HG03280 (cell line): ENCODE results near the gene FAM107B.
"Not testable (repeated sequence)": the region's sequence is repeated elsewhere in the genome, so short reads cannot be mapped to it uniquely, and the experiment has no call there.

ENCODE experiments used
- ATAC-seq: cut with Tn5 transposase; IDR thresholded peaks from one replicate; pipeline ENCODE4 v1.9.1; 2021; ENCODE audit warnings: mild to moderate bottlenecking, moderate library complexity; ENCODE audit not compliant: unreplicated experiment

FAM107B gene

GRCh38 chr10:14774797-14775196 lies at the start of gene FAM107B:
TSS of gene FAM107B (minus strand) at chr10:14774897. CDS start at chr10:14774663, 234 bp downstream.
- no peak for ATAC-seq

DNA sequence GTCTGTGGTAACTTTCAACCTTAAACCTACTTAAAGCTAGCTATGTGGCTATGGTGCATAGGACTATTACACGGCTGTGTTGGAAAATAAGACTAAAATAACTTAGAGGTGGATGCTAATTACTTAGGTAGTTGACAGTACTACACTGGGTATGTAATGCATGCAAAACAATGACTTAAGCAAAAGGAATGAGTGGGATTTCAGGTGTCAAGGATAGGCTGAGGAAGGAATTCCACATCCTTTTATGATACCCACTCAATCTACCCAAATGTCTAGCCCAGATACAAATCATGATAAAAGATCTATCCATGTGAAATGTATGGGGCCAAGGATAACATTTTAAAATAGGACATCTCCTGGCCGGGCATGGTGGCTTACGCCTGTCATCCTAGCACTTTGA lies 49.3 kb upstream of the FAM107B start:
- ATAC-seq = no peak

DNA sequence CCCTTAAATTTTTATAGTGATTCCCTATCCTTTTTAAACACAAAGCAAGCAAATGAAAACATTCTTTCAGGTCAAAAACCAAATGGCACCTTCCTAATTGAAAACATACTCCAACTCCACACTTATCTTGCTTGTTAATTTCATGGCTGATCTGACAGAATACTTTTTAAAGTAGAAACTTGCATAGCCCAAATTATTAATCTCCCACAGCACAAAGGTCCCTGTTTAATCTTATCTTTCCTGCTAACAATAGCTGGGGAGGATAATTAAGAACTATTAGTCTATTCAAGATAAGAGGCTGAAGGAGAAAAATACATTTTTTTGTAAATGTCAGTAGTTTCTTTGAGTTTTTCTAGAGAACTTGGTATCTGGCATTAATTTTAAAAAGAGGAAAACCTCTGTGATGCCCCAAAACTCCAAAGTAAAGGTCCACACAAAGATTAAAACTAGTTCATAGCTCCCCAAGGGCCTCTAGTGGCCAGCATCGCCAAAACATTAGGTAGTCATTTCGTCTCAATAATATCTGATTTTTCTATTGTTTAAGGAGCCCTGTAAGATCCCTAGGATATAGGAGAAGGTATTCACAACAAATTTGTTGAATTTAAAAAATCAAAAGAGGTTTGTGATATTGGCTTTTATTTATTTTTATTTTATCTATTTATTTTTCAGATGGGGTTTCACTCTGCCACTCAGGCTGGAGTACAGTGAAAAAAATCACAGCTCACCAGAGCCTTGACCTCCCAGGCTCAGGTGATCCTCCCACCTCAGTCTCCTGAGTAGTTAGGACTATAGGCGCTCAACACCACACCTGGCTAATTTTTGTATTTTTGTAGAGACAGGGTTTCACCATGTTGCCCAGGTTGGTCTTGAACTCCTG lies 48.4 kb upstream of the FAM107B start:
- no peak for ATAC-seq

DNA sequence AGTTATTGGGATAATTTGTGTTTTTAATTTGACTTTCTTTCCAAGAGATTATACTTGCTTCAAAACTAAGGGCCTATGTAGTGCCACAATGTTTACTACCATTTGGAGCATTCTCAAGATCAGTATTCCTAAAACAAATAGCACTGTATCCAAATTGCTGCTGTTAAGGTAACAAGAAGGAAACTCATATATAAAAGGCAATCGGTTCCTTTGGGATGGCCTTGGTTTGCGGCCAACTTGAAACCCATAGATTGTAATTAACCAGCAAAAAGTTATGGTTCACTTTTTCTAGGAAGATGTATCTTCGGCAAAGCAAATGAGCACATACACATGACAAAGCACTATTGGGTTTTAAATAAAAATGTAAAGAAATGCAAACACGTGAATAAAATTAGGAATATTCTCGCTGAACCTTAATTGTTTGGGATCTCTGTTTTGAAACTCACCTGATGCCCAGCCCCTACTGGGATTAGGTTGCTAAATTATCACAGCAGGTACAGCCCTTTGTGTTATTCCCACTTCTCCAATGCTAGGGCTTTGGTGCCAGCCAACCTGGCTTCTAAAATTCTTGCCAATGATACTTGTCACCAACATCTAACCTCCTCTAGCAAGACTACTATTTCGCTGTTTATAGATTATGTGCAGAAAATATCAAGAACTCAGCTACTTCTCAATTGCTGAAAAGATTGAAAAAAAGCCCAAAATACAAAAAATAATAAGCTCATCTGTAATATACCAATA lies 47.1 kb upstream of the FAM107B start:
- ATAC-seq = no peak

GRCh38 chr10:14820775-14821154 lies 46.1 kb upstream of the FAM107B start:
- no peak for ATAC-seq

DNA sequence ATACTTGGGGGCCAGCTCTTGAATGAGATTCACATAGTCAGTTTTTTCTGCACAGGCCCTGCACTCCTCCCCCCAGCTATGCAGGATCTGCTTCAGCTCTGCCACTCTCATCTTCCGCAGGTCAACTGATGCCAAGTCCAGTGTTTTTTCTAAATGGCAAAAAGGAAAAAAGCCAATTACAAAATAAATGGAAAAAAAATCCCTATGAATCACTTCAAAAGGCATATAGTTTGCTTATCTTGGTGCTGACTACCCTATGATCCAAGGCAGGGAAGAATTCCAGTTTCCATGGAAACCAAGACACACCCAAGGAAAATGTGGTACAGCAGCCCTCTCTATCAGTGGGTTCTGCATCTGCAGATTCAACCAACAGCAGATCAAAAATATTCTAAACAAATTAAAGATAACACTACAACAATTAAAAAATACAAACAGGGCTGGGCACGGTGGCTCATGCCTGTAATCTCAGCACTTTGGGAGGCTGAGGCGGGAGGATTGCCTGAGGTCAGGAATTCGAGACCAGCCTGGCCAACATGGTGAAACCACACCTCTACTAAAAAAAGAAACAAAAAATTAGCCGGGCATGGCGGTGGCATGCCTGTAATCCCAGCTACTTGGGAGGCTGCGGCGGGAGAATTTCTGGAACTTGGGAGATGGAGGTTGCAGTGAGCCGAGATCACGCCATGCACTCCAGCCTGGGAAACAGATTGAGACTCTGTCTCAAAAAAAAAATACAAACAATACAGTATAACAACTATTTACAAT lies 45.5 kb upstream of the FAM107B start:
- no peak for ATAC-seq

DNA sequence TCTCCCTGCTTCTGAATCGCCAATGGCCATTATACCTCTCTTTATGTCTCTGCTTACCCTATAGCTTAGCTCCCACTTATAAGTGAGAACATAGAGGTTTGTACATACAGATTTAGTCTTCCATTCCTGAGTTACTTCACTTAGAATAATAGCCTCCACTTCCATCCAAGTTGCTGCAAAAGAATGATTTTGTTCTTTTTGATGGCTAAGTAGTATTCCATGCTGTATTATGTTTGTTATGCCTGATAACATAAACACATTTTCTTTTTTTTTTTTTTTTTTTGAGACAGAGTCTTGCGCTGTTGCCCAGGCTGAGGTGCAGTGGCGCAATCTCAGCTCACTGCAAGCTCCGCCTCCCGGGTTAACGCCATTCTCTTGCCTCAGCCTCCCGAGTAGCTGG lies 42.0 kb upstream of the FAM107B start:
- ATAC-seq = not testable (repeated sequence)

- ATAC-seq = no peak
Measured at GRCh38 chr10:14815681-14816080, 41.0 kb upstream of the FAM107B start.

GRCh38 chr10:14812271-14812670 lies 37.6 kb upstream of the FAM107B start:
- no peak for ATAC-seq

GRCh38 chr10:14810969-14811953 lies 36.6 kb upstream of the FAM107B start:
- no peak for ATAC-seq

- no peak for ATAC-seq
Measured at GRCh38 chr10:14806318-14806717, 31.6 kb upstream of the FAM107B start.

GRCh38 chr10:14803827-14804226 lies 29.1 kb upstream of the FAM107B start:
- no peak for ATAC-seq

GRCh38 chr10:14801723-14802122 lies 27.0 kb upstream of the FAM107B start:
- ATAC-seq = no peak

- ATAC-seq = no peak
Measured at GRCh38 chr10:14800397-14800796, 25.7 kb upstream of the FAM107B start.

DNA sequence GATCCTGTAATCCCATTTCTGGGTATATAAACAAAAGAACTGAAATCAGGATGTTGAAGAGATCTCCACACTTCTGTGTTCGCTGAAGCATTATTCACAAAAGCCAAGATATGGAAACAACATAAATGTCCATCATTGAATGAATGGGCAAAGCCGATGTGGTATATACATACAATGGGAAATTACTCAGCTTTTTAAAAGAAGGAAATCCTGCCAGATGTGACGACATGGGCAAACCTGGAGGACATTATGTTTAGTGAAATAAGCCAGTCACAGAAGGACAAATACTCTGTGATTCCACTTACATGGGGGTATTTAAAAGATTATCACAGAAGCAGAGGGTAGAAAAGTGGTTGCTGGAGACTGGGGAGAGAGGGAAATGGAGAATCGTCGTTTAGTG lies 23.9 kb upstream of the FAM107B start:
- no peak for ATAC-seq

DNA sequence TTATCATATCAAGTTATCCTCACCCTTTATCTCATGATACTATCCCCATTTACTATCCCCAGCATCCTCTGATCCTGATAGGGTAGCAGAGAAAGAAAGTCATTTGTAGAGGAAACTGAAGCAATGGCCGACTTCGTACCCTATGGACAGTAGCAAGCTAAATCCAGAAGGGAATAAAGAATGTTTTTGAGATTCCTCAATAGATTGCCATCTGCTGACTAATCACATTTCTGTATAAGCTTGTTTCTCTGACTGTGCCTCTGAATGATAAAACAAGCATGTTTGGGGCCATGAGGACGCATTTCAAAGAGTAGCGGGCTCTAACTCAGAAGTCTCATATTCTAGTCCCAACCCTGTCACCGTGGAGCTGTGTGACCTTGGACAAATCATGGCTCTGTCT lies 13.2 kb upstream of the FAM107B start:
- ATAC-seq = no peak

GRCh38 chr10:14784459-14785055 lies 9.9 kb upstream of the FAM107B start:
- ATAC-seq = no peak

DNA sequence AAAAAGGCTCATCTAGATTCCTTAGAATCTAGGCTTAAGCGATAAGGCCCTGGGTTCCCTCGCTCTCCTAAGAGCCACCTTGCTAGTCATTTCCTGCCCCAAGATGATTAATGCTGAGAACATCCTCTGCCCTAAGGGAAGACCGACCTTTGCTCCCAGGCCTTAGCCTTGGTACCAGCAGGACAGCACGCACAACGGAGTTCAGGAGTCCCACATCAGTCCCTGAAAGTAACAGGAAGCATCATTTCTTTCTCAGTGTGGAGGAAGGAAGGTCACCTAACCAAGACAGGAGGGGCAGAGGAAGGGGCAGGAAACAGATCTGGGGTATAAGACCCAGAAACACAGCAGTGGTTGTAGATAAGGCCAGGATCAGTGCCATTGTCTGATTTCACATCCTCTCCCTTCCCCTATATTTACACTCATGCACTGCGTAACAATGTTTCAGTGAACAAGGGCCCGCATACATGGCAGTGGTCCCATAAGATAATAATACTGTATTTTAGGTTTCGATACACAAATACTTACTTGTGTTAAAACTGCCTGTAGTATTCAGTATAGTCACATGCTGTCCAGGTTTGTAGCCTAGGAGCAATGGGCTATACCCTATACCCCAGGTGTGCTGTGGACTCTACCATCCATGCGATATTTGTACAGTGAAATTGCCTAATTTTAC lies 8.1 kb upstream of the FAM107B start:
- ATAC-seq = no peak

DNA sequence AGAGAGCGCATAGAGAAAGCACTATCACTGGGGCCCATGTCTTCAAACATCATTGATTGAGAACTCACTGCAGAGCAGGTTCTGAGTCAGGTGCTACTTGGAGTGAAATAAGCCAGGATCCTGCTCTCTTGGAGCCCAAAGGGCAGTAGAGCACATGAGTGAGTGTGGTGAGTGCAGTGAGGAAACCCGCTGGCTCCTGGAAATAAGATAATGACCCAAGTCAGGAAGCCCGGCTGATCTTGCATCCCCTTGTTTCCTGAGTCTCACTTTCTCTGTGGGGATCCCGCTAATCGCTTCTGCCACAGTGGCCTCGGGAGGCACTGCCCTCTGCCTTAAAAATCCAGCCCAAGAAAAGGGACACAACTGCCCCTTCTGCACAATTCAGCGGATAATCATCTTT lies 7.1 kb upstream of the FAM107B start:
- no peak for ATAC-seq
